Upper lobe of left lung (tissue), 4 donors: Measurements from ENCODE around the gene TPTE2.

Experiments
- CTCF ChIP-seq, 6 experiments: fragments of 450-650 bp in 4 of 6; fragments of 200-600 bp in 2 of 6; sonication (generic) in 2 of 6; IDR thresholded peaks; one replicate each; pipeline ENCODE4 v1.5.1; 2016 to 2019; ENCODE audit warnings: antibody characterized with exemption in 6 of 6
- EP300 ChIP-seq, 4 donors: sonication (generic); formaldehyde crosslinking; IDR thresholded peaks; one replicate each; pipeline ENCODE4 v1.5.1; 2017; ENCODE audit warnings: antibody characterized with exemption in 4 of 4, control low read depth in 2 of 4
- POLR2A ChIP-seq, 4 donors: fragments of 450-650 bp; IDR thresholded peaks; one replicate each; pipeline ENCODE4 v1.5.1; 2016 to 2017; ENCODE audit warnings: antibody characterized with exemption in 4 of 4, mild to moderate bottlenecking in 2 of 4
- POLR2AphosphoS5 ChIP-seq, 2 donors: sonication (generic); formaldehyde crosslinking; IDR thresholded peaks; one replicate each; pipeline ENCODE4 v1.5.1; 2017; ENCODE audit warnings: antibody characterized with exemption in 2 of 2

- TF ChIP-seq CTCF (IDR thresholded peaks at IDR 0.05), result no peak
- TF ChIP-seq POLR2AphosphoS5 (IDR thresholded peaks at IDR 0.05), result no peak
- TF ChIP-seq POLR2A (IDR thresholded peaks at IDR 0.05), result no peak
- TF ChIP-seq EP300 (IDR thresholded peaks at IDR 0.05), result no peak
Measured at GRCh38 chr13:19607523-19608078, 46.3 kb upstream of the TPTE2 start.
